ENCODE results near the gene LY6G5C.

The LY6G5C gene

GRCh38 chr6:31654574-31655348 is 26.1 kb downstream of the LY6G5C start:
- no peak for DNase-seq
- peaks cover 36% of the 10 kb centered on the region for H3K4me1 ChIP-seq (ENCODE audit: control insufficient read depth, insufficient read depth, low read length, poor library complexity, severe bottlenecking)
- no peak overlapping the region for H3K27ac ChIP-seq (ENCODE audit: insufficient read depth, low read length, poor library complexity, severe bottlenecking)
- no peaks in the 10 kb centered on the region for H3K9me3 ChIP-seq (ENCODE audit: control insufficient read depth, low read length)
- H3K4me3 ChIP-seq (ENCODE audit: insufficient read depth, low read depth, low read length, poor library complexity, severe bottlenecking): no peak overlapping the region
- peaks cover 4% of the 10 kb centered on the region for H3K36me3 ChIP-seq (ENCODE audit: control insufficient read depth, insufficient read depth, low read length)
- no peaks in the 10 kb centered on the region for H3K27me3 ChIP-seq (replicated peaks; ENCODE audit: control insufficient read depth, insufficient read depth, low read length, poor library complexity, severe bottlenecking)

GRCh38 chr6:31652925-31653724 is 27.7 kb downstream of the LY6G5C start:
- peaks cover 19% of the 10 kb centered on the region for H3K4me1 ChIP-seq (ENCODE audit: control insufficient read depth, insufficient read depth, low read length, poor library complexity, severe bottlenecking)
- peak overlapping the region; percentile 98 for H3K27ac ChIP-seq (ENCODE audit: insufficient read depth, low read length, poor library complexity, severe bottlenecking)
- H3K27me3 ChIP-seq (replicated peaks; ENCODE audit: control insufficient read depth, insufficient read depth, low read length, poor library complexity, severe bottlenecking): no peaks in the 10 kb centered on the region
- no peaks in the 10 kb centered on the region for H3K9me3 ChIP-seq (ENCODE audit: control insufficient read depth, low read length)
- H3K36me3 ChIP-seq (ENCODE audit: control insufficient read depth, insufficient read depth, low read length): peaks cover 16% of the 10 kb centered on the region
- H3K4me3 ChIP-seq (ENCODE audit: insufficient read depth, low read depth, low read length, poor library complexity, severe bottlenecking): peak overlapping the region; percentile 69
- DNase-seq: peak in 2 of 3 donors; percentile 77 to 82

- H3K9me3 ChIP-seq (ENCODE audit: control insufficient read depth, low read length): no peaks in the 10 kb centered on the region
- peak overlapping the region; percentile 69 for H3K4me3 ChIP-seq (ENCODE audit: insufficient read depth, low read depth, low read length, poor library complexity, severe bottlenecking)
- H3K4me1 ChIP-seq (ENCODE audit: control insufficient read depth, insufficient read depth, low read length, poor library complexity, severe bottlenecking): peaks cover 19% of the 10 kb centered on the region
- no peaks in the 10 kb centered on the region for H3K27me3 ChIP-seq (replicated peaks; ENCODE audit: control insufficient read depth, insufficient read depth, low read length, poor library complexity, severe bottlenecking)
- peaks cover 28% of the 10 kb centered on the region for H3K36me3 ChIP-seq (ENCODE audit: control insufficient read depth, insufficient read depth, low read length)
- no peak for DNase-seq
- peak overlapping the region; percentile 98 for H3K27ac ChIP-seq (ENCODE audit: insufficient read depth, low read length, poor library complexity, severe bottlenecking)
Measured at GRCh38 chr6:31651602-31652191, 29.2 kb downstream of the LY6G5C start.

- H3K36me3 ChIP-seq (ENCODE audit: control insufficient read depth, insufficient read depth, low read length): peaks cover 88% of the 10 kb centered on the region
- no peak overlapping the region for H3K4me3 ChIP-seq (ENCODE audit: insufficient read depth, low read depth, low read length, poor library complexity, severe bottlenecking)
- H3K4me1 ChIP-seq (ENCODE audit: control insufficient read depth, insufficient read depth, low read length, poor library complexity, severe bottlenecking): no peaks in the 10 kb centered on the region
- DNase-seq: no peak
- H3K27me3 ChIP-seq (replicated peaks; ENCODE audit: control insufficient read depth, insufficient read depth, low read length, poor library complexity, severe bottlenecking): no peaks in the 10 kb centered on the region
- no peaks in the 10 kb centered on the region for H3K9me3 ChIP-seq (ENCODE audit: control insufficient read depth, low read length)
- no peak overlapping the region for H3K27ac ChIP-seq (ENCODE audit: insufficient read depth, low read length, poor library complexity, severe bottlenecking)
Measured at GRCh38 chr6:31645325-31645724, 35.5 kb downstream of the LY6G5C start.

GRCh38 chr6:31643818-31644454 is 36.9 kb downstream of the LY6G5C start:
- Histone ChIP-seq H3K36me3 (ENCODE audit: control insufficient read depth, insufficient read depth, low read length) (peaks cover 94% of the 10 kb centered on the region), H3K27me3 (replicated peaks; ENCODE audit: control insufficient read depth, insufficient read depth, low read length, poor library complexity, severe bottlenecking) (no peaks in the 10 kb centered on the region), H3K9me3 (ENCODE audit: control insufficient read depth, low read length) (no peaks in the 10 kb centered on the region), H3K4me3 (ENCODE audit: insufficient read depth, low read depth, low read length, poor library complexity, severe bottlenecking) (no peak overlapping the region), H3K27ac (ENCODE audit: insufficient read depth, low read length, poor library complexity, severe bottlenecking) (no peak overlapping the region), H3K4me1 (ENCODE audit: control insufficient read depth, insufficient read depth, low read length, poor library complexity, severe bottlenecking) (no peaks in the 10 kb centered on the region)
- DNase-seq: no peak

GRCh38 chr6:31642798-31643570 is 37.9 kb downstream of the LY6G5C start:
- no peak overlapping the region for H3K27ac ChIP-seq (ENCODE audit: insufficient read depth, low read length, poor library complexity, severe bottlenecking)
- H3K4me3 ChIP-seq (ENCODE audit: insufficient read depth, low read depth, low read length, poor library complexity, severe bottlenecking): no peak overlapping the region
- no peaks in the 10 kb centered on the region for H3K4me1 ChIP-seq (ENCODE audit: control insufficient read depth, insufficient read depth, low read length, poor library complexity, severe bottlenecking)
- no peak for DNase-seq
- peaks cover 91% of the 10 kb centered on the region for H3K36me3 ChIP-seq (ENCODE audit: control insufficient read depth, insufficient read depth, low read length)
- H3K9me3 ChIP-seq (ENCODE audit: control insufficient read depth, low read length): no peaks in the 10 kb centered on the region
- H3K27me3 ChIP-seq (replicated peaks; ENCODE audit: control insufficient read depth, insufficient read depth, low read length, poor library complexity, severe bottlenecking): no peaks in the 10 kb centered on the region

- Histone ChIP-seq H3K9me3 (ENCODE audit: control insufficient read depth, low read length) (no peaks in the 10 kb centered on the region), H3K36me3 (ENCODE audit: control insufficient read depth, insufficient read depth, low read length) (peaks cover 91% of the 10 kb centered on the region), H3K27ac (ENCODE audit: insufficient read depth, low read length, poor library complexity, severe bottlenecking) (no peak overlapping the region), H3K27me3 (replicated peaks; ENCODE audit: control insufficient read depth, insufficient read depth, low read length, poor library complexity, severe bottlenecking) (no peaks in the 10 kb centered on the region), H3K4me3 (ENCODE audit: insufficient read depth, low read depth, low read length, poor library complexity, severe bottlenecking) (no peak overlapping the region), H3K4me1 (ENCODE audit: control insufficient read depth, insufficient read depth, low read length, poor library complexity, severe bottlenecking) (no peaks in the 10 kb centered on the region)
- DNase-seq: no peak
Measured at GRCh38 chr6:31641370-31641769, 39.5 kb downstream of the LY6G5C start.

GRCh38 chr6:31640612-31641011 is 40.3 kb downstream of the LY6G5C start:
- H3K9me3 ChIP-seq (ENCODE audit: control insufficient read depth, low read length): no peaks in the 10 kb centered on the region
- no peak for DNase-seq
- no peaks in the 10 kb centered on the region for H3K27me3 ChIP-seq (replicated peaks; ENCODE audit: control insufficient read depth, insufficient read depth, low read length, poor library complexity, severe bottlenecking)
- peaks cover 91% of the 10 kb centered on the region for H3K36me3 ChIP-seq (ENCODE audit: control insufficient read depth, insufficient read depth, low read length)
- H3K4me3 ChIP-seq (ENCODE audit: insufficient read depth, low read depth, low read length, poor library complexity, severe bottlenecking): no peak overlapping the region
- no peak overlapping the region for H3K27ac ChIP-seq (ENCODE audit: insufficient read depth, low read length, poor library complexity, severe bottlenecking)
- H3K4me1 ChIP-seq (ENCODE audit: control insufficient read depth, insufficient read depth, low read length, poor library complexity, severe bottlenecking): no peaks in the 10 kb centered on the region

GRCh38 chr6:31639449-31639861 is 41.4 kb downstream of the LY6G5C start:
- DNase-seq: no peak
- H3K27ac ChIP-seq (ENCODE audit: insufficient read depth, low read length, poor library complexity, severe bottlenecking): no peak overlapping the region
- no peak overlapping the region for H3K4me3 ChIP-seq (ENCODE audit: insufficient read depth, low read depth, low read length, poor library complexity, severe bottlenecking)

More at GRCh38 chr6:31639449-31639861, 41.4 kb downstream of the LY6G5C start:
- H3K27me3 ChIP-seq (replicated peaks; ENCODE audit: control insufficient read depth, insufficient read depth, low read length, poor library complexity, severe bottlenecking): no peaks in the 10 kb centered on the region
- H3K4me1 ChIP-seq (ENCODE audit: control insufficient read depth, insufficient read depth, low read length, poor library complexity, severe bottlenecking): no peaks in the 10 kb centered on the region
- H3K9me3 ChIP-seq (ENCODE audit: control insufficient read depth, low read length): no peaks in the 10 kb centered on the region
- H3K36me3 ChIP-seq (ENCODE audit: control insufficient read depth, insufficient read depth, low read length): peaks cover 91% of the 10 kb centered on the region
